Adipose tissue (tissue), 3 donors: ENCODE results near the gene TTC21A. TPM values are rescaled to one million over a fixed set of nuclear protein-coding genes. Genes with fewer than 3 reads are reported as not detected.

Experiments
- H3K27ac ChIP-seq: one replicate; pipeline ENCODE4 v1.5.1; 2013; ENCODE audit warnings: low read depth, low read length
- WGBS, 3 donors: extraction: QIAGEN DNeasy Blood & Tissue Kit; methylation state at CpG; one replicate each; pipeline ENCODE4 v1.1.7; 2013; 5-methylcytosine and 5-hydroxymethylcytosine counted together
- polyA plus RNA-seq, 3 donors: library from polyadenylated mRNA; stranded (reverse); fragments of 200-250 nt; gene quantifications; one replicate each; pipeline ENCODE4 v1.2.3, GENCODE V29; 2013
- donor health status: healthy with polysubstance abuse.
- donor health status: Bipolar disorder and iron deficiency.
- donor health status: healthy.

The TTC21A gene
- polyA plus RNA-seq, 3 donors = 2.1 to 5.4 (median 2.7) TPM

DNA sequence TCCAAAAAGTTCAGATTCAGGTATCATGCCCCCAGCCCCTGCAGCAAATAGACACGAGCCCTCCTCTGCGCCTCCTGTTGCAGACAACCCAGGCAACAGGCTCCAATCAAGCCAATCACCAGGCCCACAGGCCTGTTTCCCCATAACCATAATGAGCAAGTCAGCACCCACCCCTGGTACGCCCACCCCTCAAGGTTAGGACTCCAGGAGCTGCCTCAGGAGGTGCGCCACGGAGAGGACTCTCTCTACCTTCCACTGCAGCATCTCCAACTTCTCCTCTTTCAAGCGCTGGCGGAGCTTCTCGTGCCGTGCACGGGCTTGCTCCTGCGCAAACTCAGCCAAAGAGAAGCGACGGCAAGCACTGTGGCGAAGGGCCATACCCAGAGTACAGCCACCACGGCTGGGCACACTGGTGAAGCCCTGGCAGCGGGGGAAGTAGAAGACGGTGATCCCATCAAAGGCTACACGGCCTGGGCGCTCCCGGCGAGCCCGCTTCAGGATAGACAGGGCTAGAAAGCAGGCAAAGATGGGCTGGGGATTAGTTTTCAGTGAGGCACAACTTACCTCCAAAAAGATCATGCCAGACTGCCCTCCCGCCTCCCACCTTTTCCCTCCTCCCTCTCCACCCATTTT, 37.4 kb downstream of the TTC21A start:
- H3K27ac ChIP-seq = no peak overlapping the region
- WGBS, 3 donors = 94 to 97% (median 96%) methylated on average over 23 of the region's 23 CpGs

GRCh38 chr3:39146083-39146501, 38.6 kb downstream of the TTC21A start:
- H3K27ac ChIP-seq = no peak overlapping the region
- 54 to 72% (median 57%) methylated on average over 11 of the region's 11 CpGs for WGBS, 3 donors

GRCh38 chr3:39146611-39147591, 39.4 kb downstream of the TTC21A start:
- H3K27ac ChIP-seq = no peak overlapping the region
- 15 to 32% (median 19%) methylated on average over 13 to 15 of the region's 15 CpGs for WGBS, 3 donors

- 21 to 33% (median 23%) methylated on average over 9 of the region's 9 CpGs for WGBS, 3 donors
Measured at GRCh38 chr3:39147711-39148434, 40.4 kb downstream of the TTC21A start.

DNA sequence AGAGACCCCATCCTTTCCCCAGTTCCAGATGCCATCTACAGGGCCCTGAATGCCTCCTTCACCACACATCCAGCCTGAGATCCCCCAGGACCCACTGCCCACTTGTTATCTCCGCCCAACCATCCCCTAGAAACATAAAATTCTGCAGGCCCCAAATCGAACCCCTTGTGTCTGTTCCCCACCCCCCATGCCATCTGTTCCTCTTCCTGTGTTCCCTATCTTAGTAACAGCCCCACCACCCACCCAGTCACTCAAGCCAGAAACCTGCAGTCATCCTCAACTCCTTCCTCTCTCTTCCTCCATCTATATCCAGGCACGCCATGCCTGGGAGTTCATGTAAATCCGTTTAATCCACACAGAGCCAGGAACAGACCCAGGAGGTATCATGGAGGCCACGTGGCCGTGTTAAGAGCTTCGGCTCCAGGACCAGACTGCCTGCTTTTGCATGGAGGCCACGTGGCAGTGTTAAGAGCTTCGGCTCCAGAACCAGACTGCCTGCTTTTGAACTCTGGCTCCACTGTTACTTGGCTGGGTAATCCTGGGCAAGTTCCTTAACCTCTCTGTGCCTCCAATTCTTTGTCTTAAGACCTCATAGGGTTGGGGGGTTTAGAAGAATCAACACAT, 41.1 kb downstream of the TTC21A start:
- WGBS, 3 donors = 44 to 53% (median 51%) methylated on average over 9 of the region's 9 CpGs

More at GRCh38 chr3:39147711-39148434, 40.4 kb downstream of the TTC21A start:
- peak overlapping the region; percentile 19 for H3K27ac ChIP-seq

GRCh38 chr3:39149059-39149455, 41.6 kb downstream of the TTC21A start:
- H3K27ac ChIP-seq = no peak overlapping the region
- WGBS, 3 donors = 70 to 82% (median 79%) methylated on average over 4 of the region's 4 CpGs

More for the DNA sequence above, 41.1 kb downstream of the TTC21A start:
- no peak overlapping the region for H3K27ac ChIP-seq

DNA sequence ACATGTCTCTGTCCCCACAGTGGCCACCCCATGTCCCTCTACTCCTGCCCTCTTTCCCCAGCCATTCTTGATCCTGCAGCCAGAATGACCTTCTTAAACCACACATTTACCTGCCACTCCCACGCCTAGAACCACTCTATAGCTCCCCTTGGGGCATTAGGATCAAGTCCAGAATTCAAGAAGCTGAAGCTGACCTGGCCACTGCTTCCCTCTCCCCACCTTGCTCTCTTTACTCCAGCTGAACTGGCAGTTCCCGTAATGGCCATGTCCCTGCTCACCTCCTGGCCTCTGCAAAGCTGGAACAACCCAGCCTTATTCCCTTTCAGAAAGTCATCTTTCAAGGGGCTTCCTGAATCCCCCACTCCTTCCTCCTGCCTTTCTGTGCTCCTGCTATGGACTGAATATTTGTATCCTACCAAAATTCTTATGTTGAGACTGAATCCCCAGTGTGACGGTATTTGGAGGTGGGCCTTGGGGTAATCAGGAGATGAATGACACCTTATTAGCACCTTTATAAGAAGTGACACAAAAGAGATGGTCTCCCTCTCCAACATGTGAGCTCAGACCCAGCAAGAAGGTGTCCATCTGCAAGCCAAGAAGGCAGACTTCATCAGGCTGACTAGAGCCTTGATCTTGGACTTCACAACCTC, 42.1 kb downstream of the TTC21A start:
- 61 to 86% (median 82%) methylated on average over 3 of the region's 3 CpGs for WGBS, 3 donors
- no peak overlapping the region for H3K27ac ChIP-seq

DNA sequence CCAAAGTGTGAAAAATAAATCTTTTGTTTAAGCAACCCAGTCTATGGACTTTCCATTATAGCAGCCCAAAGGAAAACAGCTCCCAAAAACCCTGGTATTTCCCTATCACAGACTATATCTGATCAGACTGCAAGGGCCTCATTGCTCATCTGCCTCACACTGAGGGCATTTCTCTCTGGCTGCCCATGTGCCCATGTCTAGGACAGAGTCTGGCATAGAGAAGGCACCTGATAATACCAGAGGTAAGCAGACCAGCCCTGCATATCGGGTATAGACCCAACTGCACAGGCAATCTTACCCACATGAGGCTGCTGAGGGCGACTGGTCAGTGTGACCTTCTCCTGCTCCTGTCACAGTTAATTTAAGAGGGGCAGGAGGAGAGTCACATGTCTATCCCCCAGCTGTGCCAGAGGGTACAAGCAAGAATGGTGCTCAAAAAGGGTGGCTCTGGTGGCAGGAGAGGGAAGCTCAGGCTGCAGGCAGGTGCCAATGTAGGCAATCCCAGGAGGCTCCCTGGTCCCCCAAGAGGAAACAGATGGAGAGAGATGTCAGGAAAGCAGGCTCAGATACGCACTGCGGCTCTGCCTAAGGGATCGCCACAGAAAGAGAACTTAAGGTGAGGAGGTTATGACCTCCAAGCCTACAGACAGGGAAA, 42.8 kb downstream of the TTC21A start:
- H3K27ac ChIP-seq = peak overlapping the region; percentile 56
- WGBS, 3 donors = 31 to 57% (median 34%) methylated on average over 5 of the region's 5 CpGs

GRCh38 chr3:39150803-39151631, 43.5 kb downstream of the TTC21A start:
- peak overlapping the region; percentile 93 for H3K27ac ChIP-seq
- WGBS, 3 donors = 25 to 31% (median 26%) methylated on average over 9 of the region's 9 CpGs

GRCh38 chr3:39153977-39154279, 46.4 kb downstream of the TTC21A start:
- 32 to 46% (median 45%) methylated on average over 9 of the region's 9 CpGs for WGBS, 3 donors
- peak overlapping the region; percentile 68 for H3K27ac ChIP-seq

DNA sequence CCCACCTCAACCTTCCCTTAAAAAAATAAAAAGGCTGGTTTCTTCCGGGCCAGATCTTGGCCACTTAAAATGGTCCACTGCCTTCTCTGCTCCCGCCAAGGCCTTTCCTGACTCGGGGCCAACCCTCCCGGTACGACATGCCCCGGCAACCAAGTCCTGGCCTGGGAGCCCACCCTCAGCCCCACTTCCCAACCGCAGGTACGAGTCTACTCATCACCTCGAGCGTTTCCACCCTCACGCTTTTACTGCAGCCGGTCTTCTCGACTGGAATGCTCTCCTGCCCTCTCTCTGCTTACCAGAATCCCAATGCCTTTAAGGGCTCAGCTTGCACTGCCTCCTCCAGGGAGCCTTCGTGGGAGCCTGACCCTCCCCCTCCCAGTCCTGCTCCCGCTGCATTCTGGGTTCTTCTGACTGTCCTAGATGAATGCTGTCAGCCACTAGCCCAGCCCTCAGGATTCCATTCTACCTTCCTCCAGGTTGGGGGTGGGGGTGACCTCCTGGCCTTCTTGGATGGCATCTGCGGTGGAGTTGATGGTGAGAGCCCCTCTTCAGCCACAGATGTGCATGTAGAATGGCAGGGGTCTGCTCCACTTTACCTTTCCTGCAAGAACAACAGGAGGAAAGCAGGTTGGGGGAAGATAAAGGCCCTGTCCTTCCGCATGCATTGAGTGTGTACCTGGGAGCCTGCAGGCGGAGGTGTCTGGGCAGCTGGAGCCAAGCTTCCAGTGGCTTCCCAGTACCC, 47.0 kb downstream of the TTC21A start:
- H3K27ac ChIP-seq = no peak overlapping the region
- 58 to 72% (median 63%) methylated on average over 18 of the region's 18 CpGs for WGBS, 3 donors

DNA sequence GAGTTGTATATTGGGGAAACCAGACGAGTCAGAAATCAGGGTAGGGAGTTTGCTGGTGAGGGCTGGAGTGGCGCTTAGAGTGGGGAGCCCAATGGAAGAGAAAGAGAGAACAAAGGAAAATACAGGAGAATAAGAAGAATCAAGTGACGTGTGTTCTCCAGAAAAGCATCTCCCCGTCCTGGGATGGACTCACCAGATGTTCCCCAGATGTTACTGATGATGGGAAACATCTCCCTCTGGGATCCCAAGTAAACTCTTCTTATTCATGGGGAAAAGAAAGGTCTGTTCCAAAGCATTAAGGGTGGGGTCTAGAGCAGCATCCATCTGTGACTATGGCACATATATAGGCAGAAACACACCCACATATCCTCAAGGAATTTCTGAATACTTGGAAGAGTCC, 48.9 kb downstream of the TTC21A start:
- no peak overlapping the region for H3K27ac ChIP-seq
- 79 to 80% (median 80%) methylated on average over 4 of the region's 4 CpGs for WGBS, 3 donors

DNA sequence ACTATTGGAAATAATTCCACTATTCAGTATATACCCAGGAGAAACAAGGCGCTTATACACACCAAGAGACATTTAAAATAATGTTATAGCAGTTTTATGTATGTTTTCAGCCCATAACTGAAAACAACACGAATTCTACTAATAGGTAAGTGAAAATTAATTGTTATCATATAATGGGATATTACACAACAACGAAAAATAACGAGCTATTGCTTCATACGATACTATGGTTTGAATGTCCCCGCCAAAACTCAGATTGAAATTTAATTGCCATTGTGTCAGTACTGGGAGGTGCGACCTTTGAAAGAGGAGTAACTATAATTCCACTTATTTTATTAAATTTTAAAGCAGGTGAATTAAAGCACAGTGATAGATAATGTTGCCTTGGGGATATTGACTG, 49.9 kb downstream of the TTC21A start:
- 84 to 89% (median 85%) methylated on average over 7 of the region's 7 CpGs for WGBS, 3 donors
- H3K27ac ChIP-seq = no peak overlapping the region

GRCh38 chr3:39158148-39158715, 50.8 kb downstream of the TTC21A start:
- 77 to 84% (median 78%) methylated on average over 5 of the region's 5 CpGs for WGBS, 3 donors

DNA sequence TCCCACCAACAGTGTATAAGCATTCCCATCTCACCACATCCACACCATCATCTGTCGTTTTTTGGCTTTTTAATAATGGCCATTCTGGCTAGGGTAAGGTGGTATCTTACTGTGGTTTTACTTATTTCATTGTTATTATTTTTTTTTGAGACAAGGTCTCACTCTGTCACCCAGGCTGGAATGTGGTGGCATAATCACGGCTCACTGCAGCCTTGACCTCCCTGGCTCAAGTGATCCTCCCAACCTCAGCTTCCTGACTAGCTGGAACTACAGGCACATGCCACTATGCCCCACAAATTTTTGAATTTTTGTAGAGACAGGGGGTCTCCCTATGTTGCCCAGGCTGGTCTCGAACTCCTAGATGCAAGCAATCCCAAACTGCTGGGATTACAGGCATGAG, 56.9 kb downstream of the TTC21A start:
- H3K27ac ChIP-seq = no peak overlapping the region
- WGBS, 3 donors = 79 to 94% (median 91%) methylated on average over 3 of the region's 3 CpGs

More at GRCh38 chr3:39158148-39158715, 50.8 kb downstream of the TTC21A start:
- H3K27ac ChIP-seq = no peak overlapping the region

DNA sequence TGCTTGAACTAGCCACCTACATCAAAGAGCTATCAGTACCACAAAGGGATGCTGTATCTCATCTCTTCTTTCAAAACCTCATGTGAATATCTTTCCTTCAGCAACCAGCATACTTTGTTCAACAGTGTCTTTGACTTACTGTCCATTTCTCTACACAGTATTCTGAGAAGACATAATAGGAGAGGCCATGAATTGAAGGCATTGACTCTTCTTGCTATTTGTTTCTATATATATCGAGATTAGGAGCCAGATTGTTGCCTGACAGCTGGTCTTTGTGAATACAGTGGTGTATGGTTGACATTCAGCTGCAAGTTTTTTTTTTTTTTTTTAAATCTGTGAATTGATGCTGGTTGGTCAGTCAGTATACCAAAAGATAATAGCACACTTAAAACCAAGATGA, 58.0 kb downstream of the TTC21A start:
- no peak overlapping the region for H3K27ac ChIP-seq
- 73 to 93% (median 90%) methylated on average over 1 of the region's 1 CpG for WGBS, 3 donors
